RWPE1 (cell line): ENCODE results near the gene EBF4.
A peak's percentile ranks its signal among the peaks of the same experiment; 100 is the strongest.

Source experiments
- CTCF ChIA-PET: fragments of 350-600 bp; sonication (Branson Sonifier 250); formaldehyde crosslinking; extraction: SDS; loops from one replicate; lab custom pipeline; 2021; lab: Yijun Ruan, JAX
- POLR2A ChIA-PET: fragments of 400-600 bp; formaldehyde crosslinking; extraction: SDS; loops from one replicate; lab custom pipeline; 2020; ENCODE audit warnings: antibody characterized with exemption; ENCODE audit not compliant: low non-redundant PET; lab: Yijun Ruan, JAX
- DNase-seq: peaks from one replicate; pipeline ENCODE4 v3.0.0; 2012; ENCODE audit warnings: low spot score
- H3K27ac ChIP-seq: fragments of 450-650 bp; 2 replicates; pipeline ENCODE4 v1.5.1; 2017
- TF ChIP-seq, protein P1 (sequence below): fragments of 450-650 bp; conservative IDR thresholded peaks from 2 replicates; pipeline ENCODE4 v1.5.1; 2017; ENCODE audit warnings: low read depth, mild to moderate bottlenecking

Gene EBF4, protein sequence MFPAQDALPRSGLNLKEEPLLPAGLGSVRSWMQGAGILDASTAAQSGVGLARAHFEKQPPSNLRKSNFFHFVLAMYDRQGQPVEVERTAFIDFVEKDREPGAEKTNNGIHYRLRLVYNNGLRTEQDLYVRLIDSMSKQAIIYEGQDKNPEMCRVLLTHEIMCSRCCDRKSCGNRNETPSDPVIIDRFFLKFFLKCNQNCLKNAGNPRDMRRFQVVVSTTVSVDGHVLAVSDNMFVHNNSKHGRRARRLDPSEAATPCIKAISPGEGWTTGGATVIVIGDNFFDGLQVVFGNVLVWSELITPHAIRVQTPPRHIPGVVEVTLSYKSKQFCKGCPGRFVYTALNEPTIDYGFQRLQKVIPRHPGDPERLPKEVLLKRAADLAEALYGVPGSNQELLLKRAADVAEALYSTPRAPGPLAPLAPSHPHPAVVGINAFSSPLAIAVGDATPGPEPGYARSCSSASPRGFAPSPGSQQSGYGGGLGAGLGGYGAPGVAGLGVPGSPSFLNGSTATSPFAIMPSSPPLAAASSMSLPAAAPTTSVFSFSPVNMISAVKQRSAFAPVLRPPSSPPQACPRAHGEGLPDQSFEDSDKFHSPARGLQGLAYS

DNA sequence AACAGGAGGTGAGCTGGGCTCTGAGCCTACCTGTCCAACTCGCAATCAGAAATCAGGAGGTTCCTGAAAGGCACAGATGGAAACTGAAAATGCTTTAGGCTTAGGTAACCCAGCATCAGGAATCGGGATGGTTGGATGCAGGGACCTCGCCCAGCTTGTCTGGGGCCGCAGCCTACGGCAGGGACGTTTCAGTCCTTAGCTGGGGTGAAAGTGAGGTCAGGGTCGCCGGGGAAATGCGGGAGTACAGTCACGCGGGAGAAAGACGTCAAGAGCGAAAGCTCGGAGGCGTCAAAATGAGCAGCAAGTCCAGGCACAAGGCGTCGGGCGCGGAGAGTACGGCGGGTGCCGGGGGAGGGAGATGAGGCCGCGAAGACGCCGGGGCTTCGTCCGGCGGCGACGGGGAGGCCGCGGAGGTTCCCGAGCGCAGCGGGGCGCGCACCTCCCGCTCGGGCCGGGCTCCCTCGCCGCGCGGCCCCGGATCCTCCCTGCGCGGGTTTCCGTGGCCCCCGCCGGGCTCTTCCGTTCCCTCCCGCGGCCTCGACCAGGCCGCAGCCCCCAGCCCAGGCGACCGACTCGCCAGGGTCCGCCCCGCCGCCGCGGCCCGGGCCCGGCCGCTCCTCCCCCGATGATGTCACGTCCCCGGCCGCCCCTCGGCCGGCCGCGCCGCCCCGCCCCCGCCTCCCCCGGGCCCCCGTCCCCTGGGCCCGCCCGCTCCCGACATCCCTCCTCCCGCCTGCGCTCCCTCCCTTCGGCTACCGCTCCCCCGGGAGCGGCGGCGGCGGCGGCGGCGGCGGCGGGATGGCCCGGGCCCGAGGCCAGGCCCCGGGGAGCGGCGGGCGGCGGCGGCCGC, at the start of gene EBF4:
TSS of gene EBF4 (plus strand) at position 745 of the 850 bp plus-strand sequence. CDS start 866 bp downstream, outside the sequence.
- ChIA-PET CTCF (no interaction called here), POLR2A (interaction anchor here (0.7 kb wide), 1 partner anchor 28 kb away, joined by 3 read pairs; the partner anchor contains the start of gene IDH3B)

DNA sequence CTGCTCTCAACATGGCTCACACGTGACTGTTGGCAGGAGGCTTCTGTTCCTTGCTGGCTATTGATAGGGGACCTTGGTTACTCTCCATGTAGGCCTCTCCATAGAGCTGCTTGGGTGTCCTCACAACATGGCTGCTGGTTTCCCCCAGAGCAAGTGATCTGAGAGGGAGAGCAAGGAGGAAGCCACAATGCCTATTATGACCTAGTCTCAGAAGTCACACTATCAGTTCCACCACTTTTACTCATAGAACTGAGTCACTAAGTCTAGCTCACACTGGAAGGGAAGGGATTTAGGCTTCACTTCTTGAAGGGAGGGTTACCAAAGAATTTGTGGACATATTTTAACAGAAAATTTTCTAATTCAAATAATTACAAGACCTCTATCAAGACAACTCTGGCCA, 48.9 kb upstream of the EBF4 start:
- ChIA-PET CTCF (no interaction called here), POLR2A (no interaction called here)
- DNase-seq: no peak
- H3K27ac ChIP-seq: no peak overlapping the region
- TF ChIP-seq, protein P1, sequence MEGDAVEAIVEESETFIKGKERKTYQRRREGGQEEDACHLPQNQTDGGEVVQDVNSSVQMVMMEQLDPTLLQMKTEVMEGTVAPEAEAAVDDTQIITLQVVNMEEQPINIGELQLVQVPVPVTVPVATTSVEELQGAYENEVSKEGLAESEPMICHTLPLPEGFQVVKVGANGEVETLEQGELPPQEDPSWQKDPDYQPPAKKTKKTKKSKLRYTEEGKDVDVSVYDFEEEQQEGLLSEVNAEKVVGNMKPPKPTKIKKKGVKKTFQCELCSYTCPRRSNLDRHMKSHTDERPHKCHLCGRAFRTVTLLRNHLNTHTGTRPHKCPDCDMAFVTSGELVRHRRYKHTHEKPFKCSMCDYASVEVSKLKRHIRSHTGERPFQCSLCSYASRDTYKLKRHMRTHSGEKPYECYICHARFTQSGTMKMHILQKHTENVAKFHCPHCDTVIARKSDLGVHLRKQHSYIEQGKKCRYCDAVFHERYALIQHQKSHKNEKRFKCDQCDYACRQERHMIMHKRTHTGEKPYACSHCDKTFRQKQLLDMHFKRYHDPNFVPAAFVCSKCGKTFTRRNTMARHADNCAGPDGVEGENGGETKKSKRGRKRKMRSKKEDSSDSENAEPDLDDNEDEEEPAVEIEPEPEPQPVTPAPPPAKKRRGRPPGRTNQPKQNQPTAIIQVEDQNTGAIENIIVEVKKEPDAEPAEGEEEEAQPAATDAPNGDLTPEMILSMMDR: no peak

More for the DNA sequence above, at the start of gene EBF4:
- peak within 1 kb of the TSS; percentile 61 for H3K27ac ChIP-seq
- DNase-seq: peak; percentile 54
- TF ChIP-seq, protein P1: no peak

DNA sequence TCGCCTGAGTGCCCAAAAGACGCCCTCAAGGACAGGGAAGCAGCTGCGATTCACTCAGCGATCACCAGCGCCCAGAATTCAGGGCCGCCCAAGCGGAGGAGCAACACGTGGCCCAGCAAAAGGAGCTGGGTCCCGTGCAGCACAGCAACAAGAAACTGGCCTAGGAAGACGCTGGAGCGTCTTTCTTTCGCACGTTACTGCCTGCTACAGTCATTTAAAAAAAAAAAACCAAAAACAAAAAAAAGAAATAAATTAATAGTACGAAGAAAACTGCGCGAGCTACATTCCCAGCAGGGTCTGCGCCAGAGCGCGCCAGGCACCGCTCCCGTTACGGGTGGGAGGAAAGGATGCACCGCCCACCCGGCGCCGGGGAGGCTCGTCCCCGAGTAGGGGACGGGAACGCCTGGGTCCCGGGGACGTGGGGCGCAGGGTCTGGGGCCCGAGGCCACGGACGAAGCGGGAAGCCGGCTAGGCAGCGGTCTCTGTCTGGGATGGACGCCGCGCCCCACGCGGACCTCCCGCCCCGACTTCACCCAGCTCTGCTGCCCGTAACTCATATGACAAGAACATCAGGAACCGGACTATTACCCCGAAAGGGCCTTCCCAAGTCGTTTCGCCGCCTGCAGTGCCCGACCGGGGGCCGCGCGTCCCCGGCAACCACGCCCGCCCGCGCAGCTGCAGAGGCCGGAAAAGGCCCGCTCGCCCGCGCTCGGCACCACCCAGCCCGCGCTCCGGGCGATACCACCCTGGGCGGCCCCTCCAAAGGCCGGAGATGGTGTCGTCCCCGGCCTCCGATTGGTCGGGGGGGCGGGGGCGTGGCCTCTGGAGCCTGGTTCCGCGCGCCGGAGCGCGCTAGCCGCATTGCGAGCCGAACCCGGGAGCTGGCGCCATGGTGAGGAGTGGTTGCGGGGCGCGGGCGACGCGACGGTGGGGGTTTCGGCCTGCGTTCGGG, 40.5 kb upstream of the EBF4 start, which contains the start of gene NOP56:
TSS of gene NOP56 (plus strand) at position 861 of the 952 bp plus-strand sequence. CDS start at position 890, 29 bp downstream.
- POLR2A ChIA-PET: interaction anchor here (0.6 to 1.2 kb wide), 7 partner anchors 12 to 556 kb away, joined by 3 to 8 read pairs (median 3); partner anchors contain the start of gene IDH3B
- DNase-seq: peak; percentile 94
- peak within 1 kb of the TSS; percentile 96 for H3K27ac ChIP-seq
- TF ChIP-seq, protein P1: no peak
- CTCF ChIA-PET: interaction anchor here (1.7 kb wide), 1 partner anchor 128 kb away, joined by 7 read pairs; no protein-coding TSS in a partner anchor

DNA sequence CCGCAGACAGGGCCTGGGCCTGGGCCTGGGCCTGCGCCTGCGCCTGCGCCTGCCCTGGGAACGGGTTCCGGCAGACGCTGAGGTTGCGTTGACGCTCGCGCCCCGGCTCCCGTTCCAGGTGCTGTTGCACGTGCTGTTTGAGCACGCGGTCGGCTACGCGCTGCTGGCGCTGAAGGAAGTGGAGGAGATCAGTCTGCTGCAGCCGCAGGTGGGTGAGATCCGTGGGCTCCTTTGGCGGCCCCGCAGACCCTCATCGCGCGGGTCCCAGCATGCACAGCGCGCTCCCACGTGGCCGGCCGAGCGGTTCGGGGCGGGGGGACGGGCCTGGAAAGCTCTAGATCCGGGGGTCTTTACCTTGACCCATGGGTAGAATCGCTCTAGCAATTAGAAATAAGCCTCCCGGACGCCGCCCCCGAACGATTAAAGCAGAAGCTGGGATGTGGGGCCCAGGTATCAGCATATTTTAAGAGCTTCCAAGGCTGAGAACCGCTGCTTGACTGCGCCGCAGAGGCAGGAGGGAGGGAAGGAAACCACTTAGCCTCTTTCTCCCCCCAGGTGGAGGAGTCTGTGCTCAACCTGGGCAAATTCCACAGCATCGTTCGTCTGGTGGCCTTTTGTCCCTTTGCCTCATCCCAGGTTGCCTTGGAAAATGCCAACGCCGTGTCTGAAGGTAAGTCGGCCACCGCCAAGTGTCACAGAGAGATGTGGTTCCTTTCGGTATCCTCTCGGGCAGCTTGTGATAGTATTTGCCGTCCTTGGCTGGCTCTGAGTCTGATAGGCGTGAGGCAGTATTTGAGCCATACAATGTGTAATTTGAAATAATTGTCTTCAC, 39.6 kb upstream of the EBF4 start:
- ChIA-PET POLR2A (interaction anchor here (0.6 to 1.2 kb wide), 2 partner anchors 11 to 17 kb away, joined by 3 to 8 read pairs; partner anchors contain the start of gene IDH3B), CTCF (interaction anchor here (0.6 to 1.7 kb wide), 3 partner anchors 21 to 364 kb away, joined by 3 to 7 read pairs (median 4); no protein-coding TSS in a partner anchor)
- no peak for DNase-seq
- H3K27ac ChIP-seq: peak overlapping the region; percentile 96
- TF ChIP-seq, protein P1: no peak
